Dermis microvascular lymphatic vessel endothelial cell (primary cell): ENCODE measurements around the gene CLCN2. TPM values are rescaled to one million over a fixed set of nuclear protein-coding genes. Genes with fewer than 3 reads are reported as not detected.

ENCODE experiments used
- DNase-seq, 2 donors: peaks; one replicate each; pipeline versions ENCODE4 v3.0.0 to v3.0.0-alpha.2; 2010; ENCODE audit warnings: low read depth in 2 of 2
- total RNA-seq: library from RNA; depleted of rRNA; stranded (reverse); fragments of >200 nt; gene quantifications from 2 replicates; pipeline ENCODE4 v1.2.1, GENCODE V29; 2014

CLCN2 gene
- 2.1 and 2.3 TPM in 2 replicates for total RNA-seq

DNA sequence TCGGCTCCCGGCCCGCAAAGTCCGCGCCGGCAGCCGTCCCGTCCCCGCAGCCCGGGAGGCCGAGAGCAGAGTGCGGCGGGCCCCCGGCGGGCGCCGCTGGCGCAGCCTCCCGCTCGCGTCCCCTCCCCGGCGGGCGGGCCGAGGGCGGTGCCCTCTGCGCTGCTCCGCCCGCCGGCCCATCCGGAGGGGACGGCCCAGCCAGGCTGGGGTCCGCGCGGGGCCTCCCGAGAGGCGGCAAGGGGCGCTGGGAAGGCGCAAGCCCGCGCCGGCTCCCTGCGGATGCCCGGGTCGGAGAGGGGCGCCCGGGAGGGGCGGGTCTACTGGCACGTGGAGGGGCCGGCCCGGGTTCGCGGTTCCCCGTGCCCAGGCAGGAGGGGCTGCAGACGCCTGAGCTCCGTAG lies at the start of gene CLCN2, which contains the start of gene POLR2H:
Gene CLCN2, minus strand, starts transcription at position 74 of the 400 bp plus-strand sequence. CDS start 126 bp downstream, outside the sequence.
Gene POLR2H, plus strand, starts transcription at position 179 of the 400 bp plus-strand sequence. CDS start 1,783 bp downstream, outside the sequence.
- DNase-seq, result peak in 1 of 2 donors; percentile 61

DNA sequence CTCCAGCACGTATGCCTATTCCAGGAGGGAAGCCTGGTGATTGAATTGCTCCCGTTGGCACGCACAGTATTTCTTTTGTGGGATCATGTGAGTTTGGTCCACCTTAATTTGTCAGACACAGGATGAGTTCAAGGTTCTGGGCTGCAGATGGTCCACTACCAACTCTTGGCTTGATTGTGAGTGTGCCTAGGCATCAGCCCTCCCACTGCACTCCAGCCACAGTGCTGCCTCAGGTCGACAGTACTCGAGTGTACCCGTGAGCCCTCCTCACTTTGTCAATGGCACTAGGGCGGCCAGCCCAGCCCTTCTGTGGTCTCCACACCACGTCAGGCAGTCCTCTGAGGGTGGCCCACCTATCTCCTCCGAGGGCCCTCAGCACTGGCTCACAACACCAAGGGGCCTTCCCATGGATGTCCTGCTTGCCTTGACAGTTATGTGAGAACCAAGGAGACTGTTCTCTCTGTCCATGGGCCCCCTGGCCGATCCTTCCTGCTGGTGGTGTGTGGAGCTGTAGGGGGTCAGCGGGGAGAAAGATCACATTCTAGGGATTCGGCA lies 48.6 kb upstream of the CLCN2 start:
- no peak for DNase-seq

DNA sequence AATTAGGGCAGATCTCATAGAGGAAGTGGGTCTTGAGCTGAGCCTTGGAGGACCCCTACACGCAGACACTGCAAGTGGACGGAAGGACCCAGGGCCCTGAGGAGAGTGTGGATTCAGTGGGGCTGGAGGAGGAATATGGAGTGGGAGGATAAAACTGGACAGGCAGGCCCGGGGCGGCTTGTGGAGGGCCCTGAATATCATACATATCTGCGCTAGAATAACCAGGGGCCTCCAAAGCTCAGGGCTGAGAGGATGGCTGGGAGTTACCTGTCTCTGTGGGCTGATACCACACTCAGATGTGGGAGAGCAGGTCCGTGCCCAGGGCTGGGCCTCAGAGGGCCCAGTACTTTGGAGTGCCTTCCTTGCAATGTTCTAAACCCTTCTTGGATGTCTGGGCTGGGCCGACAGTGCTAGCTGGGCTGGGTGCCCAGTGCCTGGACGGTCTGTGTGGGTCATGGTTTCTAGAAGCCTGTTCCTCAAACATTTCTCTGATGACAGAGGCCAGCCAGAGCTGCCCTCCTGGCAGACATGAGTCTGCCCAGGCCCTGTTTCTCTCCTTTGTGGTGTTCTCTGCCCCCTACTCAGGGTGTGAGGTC lies 48.0 kb upstream of the CLCN2 start:
- DNase-seq, result no peak

DNA sequence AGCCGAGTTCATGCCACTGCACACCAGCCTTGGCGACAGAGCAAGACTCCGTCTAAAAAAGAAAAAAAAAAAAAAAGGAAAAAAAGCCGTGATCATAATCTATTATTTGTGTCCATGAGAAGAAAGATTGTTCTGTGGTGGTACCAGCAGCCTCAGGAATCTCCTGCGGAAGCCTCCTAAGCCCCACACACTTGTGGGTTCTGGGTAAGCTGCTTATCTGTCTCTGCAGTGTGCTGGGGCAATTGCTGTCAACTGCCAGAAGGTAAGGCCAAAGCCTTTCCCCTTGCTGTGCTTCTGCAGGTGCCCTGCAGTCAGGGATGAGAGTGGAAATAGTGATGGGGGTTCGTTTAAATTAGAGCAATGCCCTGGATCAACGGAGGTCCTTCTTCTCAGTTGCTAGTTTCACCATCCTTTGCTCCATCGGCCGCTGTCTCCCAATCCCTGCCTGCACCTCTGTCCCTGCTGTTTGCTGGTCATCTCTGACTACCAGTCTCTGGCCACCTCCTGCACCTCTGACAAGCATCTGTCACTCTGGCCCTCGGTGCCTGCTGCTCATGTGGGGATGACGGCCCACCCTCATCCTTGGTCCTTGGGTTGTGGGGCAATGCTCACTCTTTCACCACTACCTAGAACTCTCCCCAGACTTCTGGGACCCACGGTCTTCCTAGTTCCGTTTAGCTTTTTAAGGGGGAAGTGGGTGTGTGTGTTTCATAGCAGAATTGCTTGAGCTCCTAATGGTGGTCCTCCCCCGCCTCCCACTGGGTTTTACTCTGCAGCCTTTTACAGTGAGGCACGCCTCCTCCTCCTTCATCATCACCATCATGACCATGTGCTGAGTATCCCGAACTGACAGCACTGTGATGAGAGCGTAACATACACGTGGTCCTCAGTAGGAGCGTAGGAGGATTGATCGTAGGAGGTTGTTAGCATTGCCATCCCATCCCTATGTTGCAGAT lies 43.9 kb upstream of the CLCN2 start:
- DNase-seq, result no peak

DNA sequence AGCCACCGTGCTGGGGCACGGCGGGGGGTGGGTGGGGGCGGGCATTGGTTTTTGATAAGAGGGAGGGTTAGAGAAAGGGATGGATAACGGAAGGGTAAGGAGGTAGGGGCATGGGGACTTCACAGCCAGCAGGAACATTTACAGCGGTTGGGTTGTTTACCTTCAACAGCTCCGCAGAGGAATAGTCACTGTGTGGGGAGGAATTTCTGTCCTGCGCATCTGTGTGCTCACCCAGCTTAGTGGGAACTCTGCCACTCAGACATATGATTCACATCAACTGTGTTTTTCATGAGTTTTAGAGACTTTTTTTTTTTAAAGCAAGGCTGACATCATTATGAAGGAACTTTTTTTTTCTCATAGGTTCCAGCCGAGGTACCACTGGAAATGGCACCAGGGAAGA lies 38.0 kb upstream of the CLCN2 start:
- DNase-seq, result peak in 1 of 2 donors; percentile 19

DNA sequence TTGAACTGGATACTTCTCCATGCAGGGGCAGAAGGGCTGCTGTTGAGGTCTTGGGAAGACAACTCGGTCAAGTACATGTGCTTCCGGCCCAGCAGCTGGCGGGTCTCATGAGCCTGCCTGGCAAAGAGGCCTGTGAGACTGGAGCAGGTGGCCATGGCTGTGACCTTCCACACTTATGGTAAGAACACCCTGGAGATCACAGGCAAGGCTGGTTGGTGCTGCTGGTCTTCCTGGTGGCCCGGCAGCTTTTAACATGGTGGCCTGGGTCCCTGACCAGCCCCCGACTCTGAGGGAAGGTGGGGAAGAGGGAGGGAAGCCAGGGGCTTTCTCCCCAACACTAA lies 33.9 kb upstream of the CLCN2 start:
- DNase-seq, result no peak

DNA sequence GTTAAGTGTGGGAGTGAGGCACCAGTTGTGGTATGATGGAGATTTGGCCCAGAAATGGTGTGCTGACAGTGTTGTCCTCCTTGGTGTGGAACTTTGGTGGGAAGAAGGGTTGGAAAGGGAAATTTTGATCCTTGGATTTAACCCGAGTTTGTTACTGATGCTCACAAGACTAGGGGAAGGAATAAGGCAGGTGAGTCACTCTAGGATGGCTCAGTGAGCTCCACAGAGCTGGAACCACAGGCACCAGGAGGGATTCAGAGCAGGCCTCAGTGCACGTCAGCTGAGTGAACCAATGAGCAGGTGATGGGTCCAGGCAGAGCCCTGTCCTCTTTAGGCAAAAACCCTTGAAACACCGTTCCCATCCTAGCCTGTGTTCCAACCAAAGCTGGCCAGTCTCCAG lies 29.9 kb upstream of the CLCN2 start:
- DNase-seq, result no peak

DNA sequence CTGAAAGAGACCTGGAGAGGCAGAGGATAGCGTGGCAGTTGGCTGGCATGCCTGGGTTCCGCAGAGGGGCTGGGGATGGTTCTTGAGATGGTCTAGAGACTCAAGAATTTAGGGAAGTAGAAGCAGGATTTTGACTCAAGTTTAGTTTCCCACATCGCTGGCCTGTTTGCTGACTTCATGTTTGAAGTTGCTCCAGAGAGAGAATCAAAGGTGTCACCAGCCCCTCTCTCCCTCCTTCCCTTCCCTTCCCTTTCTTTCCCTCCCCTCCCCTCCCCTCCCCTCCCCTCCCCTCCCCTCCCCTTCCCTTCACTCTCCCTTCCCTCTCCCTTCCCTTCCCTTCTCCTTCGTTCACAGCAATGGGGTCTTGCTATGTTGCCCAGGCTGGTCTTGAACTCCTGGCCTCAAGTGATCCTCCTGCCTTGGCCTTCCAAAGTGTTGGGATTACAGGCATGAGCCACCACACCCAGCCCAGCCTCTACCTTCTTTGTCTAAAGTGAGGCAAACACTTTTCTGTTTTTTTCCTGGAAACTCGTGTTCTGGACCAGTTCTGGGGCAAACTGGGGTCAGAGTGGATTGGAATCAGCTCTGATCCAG lies 28.6 kb upstream of the CLCN2 start:
- DNase-seq, result no peak

DNA sequence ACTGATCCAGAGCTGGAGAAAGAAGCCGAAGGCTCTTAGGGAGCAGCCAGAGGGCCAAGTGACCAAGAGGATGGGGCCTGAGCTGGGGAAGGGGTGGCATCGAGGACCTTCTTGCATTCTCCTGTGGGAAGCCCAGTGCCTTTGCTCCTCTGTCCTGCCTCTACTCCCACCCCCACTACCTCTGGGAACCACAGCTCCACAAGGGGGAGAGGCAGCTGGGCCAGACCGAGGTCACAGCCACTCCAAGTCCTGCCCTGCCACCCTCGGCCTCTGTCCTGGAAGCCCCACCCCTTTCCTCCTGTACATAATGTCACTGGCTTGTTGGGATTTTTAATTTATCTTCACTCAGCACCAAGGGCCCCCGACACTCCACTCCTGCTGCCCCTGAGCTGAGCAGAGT lies 28.0 kb upstream of the CLCN2 start:
- no peak for DNase-seq

DNA sequence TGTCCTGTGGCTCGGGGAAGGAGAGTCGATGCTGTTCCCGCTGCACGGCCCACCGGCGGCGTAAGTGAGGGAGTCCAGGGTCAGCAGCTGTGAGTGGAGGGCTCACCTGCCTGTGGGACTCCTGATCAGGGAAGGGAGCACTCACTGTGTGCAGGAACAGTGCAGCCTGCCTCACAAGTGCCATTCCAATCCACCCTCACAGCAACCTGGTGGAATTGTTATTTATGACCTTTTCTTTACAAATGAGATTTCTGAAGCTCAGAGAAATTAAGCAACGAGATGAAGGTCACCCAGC lies 27.5 kb upstream of the CLCN2 start:
- no peak for DNase-seq

DNA sequence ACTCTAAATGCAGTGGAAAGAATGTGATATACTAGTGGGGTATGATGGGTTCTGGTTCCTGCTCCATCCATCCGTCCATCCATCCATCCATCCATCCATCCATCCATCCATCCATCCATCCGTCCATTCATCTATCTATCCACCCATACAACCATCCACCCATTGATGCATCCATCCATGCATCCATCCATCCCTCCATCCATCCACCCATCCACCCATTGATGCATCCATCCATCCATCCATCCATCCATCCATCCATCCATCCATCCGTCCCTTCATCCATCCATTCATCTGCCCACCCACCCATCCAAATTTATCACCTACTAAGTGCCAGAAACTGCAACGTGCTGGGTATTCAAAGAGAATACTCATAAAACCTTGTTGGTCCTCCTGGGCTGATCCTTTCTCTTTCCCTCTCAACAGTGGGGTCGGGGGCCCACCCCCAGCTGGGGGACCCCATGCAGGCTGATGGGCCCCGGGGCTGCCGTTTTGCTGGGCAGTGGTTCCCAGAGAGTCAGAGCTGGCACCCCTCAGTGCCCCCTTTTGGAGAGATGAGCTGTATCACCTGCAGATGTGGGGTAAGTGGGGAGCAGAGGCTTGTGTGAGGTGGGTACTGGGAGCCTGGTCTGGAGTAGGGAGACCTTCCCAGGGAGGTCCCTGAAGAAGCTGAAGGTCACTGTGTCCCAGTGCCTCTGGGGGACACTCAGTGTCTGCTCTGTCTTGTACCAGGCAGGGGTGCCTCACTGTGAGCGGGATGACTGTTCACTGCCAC lies 26.9 kb upstream of the CLCN2 start:
- DNase-seq, result no peak

DNA sequence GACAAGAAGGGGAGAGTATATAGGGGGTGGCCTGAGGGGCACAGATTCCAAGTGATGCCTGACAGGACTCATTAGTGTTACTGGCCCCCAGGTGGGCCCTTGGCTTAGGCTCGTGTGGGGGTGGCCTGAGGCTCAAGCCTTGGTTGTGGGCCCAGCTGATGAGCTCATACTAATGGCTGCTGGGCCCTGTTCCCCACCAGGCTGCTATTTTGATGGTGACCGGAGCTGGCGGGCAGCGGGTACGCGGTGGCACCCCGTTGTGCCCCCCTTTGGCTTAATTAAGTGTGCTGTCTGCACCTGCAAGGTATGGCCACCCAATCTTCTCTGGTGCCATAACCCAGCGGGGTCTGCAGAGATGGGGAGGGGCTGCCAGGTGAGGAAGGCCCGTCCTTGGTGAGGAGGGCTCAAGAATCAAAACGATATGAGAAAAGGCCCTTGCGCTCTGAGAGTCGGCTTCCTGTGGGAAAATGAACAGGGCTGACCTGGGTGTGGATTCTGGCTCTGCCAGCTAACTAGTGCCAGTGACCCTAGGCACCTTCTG lies 25.8 kb upstream of the CLCN2 start:
- DNase-seq, result no peak

DNA sequence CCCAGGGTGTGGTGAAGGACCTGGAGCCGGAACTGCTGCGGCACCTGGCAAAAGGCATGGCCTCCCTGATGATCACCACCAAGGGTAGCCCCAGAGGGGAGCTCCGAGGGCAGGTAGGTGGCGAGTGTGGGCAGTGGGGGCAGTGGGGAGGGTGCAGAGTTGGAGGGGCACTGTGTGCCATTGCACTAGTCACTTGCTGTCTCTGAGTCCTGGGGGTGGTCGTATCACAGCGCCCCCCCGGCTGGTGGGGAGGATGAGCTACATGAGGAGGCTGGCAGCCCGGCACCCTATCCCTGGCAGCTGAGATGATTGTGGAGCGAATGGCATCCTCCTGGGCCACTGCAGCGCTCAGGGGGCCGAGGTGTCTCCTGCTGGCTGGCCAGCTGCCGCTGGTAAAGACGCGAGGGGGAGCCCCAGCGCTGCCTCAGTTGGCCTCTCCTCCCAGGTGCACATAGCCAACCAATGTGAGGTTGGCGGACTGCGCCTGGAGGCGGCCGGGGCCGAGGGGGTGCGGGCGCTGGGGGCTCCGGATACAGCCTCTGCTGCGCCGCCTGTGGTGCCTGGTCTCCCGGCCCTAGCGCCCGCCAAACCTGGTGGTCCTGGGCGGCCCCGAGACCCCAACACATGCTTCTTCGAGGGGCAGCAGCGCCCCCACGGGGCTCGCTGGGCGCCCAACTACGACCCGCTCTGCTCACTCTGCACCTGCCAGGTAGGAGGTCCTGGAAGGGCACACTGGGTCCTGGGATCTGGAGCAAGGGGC lies 24.8 kb upstream of the CLCN2 start:
- DNase-seq, result no peak

DNA sequence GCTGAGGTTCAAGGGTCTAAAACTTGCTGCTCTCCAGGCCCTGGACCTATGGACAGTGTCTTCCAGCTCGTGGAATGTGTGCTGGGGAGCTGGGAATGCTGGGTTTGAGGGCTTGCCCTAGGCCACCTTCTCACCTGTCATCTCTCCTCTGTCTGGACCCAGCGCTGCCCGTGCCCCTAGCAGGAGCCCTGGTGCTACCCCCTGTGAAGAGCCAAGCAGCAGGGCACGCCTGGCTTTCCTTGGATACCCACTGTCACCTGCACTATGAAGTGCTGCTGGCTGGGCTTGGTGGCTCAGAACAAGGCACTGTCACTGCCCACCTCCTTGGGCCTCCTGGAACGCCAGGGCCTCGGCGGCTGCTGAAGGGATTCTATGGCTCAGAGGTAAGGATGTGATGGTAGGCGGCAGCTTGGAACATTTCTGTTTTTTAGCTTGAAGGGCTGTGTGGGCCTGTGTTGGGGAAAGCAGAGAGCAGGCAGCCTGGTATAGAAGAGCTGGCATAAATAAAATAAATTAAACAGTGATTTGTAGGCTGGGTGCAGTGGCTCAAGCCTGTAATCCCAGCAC lies 23.5 kb upstream of the CLCN2 start:
- no peak for DNase-seq

DNA sequence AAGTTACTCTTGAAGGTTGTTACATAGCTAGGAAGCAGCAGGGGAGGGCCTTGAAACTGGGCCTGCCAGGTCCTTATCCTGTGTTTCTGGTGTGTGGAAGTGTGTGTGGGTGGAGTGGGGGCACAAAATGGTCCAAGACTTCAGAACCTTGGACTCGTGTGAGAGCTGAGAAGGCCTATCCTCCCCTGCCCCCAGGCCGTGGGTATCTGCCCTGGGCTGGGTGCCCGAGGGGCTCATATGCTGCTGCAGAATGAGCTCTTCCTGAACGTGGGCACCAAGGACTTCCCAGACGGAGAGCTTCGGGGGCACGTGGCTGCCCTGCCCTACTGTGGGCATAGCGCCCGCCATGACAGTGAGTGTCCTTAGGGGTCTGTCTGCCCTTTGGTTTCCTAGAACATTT lies 22.9 kb upstream of the CLCN2 start:
- DNase-seq, result no peak

DNA sequence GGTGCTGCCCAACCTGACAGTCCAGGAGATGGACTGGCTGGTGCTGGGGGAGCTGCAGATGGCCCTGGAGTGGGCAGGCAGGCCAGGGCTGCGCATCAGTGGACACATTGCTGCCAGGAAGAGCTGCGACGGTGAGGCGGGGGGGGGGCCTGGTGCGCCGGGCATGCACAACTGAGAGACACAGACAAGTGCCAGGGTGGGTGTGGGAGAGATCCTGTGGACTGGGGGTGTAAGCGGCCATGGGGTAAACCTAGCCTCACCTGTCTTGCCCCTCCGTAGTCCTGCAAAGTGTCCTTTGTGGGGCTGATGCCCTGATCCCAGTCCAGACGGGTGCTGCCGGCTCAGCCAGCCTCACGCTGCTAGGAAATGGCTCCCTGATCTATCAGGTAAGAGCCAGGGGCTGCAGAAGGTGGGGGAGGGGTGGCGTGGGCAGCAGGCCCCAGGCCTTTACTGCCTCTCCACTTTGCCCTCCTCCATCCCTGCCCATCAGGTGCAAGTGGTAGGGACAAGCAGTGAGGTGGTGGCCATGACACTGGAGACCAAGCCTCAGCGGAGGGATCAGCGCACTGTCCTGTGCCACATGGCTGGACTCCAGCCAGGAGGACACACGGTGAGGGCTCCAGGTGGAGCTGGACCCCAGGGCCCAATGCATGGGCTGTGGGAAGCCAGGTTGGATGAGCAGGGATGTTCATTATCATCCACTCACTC lies 21.8 kb upstream of the CLCN2 start:
- DNase-seq, result no peak

DNA sequence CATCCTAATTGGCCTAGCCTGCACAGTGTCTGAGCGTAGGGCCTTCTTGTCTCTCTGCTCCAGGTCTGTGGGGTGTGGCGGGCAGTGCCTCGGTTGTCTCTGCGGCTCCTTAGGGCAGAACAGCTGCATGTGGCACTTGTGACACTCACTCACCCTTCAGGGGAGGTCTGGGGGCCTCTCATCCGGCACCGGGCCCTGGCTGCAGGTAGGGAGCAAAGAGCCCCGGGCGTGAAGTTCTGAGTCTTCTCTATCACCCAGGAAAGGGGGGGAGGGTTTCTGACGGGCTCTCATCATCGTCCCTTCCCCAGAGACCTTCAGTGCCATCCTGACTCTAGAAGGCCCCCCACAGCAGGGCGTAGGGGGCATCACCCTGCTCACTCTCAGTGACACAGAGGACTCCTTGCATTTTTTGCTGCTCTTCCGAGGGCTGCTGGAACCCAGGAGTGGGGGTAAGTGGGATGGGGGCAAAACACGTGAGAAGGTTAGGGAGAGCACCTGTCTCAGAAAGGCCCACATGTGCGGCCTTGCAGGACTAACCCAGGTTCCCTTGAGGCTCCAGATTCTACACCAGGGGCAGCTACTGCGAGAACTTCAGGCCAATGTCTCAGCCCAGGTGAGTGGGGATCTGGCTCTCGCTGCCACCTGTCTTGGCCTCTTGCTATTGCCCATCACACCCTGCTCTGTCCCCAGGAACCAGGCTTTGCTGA lies 21.1 kb upstream of the CLCN2 start:
- no peak for DNase-seq

DNA sequence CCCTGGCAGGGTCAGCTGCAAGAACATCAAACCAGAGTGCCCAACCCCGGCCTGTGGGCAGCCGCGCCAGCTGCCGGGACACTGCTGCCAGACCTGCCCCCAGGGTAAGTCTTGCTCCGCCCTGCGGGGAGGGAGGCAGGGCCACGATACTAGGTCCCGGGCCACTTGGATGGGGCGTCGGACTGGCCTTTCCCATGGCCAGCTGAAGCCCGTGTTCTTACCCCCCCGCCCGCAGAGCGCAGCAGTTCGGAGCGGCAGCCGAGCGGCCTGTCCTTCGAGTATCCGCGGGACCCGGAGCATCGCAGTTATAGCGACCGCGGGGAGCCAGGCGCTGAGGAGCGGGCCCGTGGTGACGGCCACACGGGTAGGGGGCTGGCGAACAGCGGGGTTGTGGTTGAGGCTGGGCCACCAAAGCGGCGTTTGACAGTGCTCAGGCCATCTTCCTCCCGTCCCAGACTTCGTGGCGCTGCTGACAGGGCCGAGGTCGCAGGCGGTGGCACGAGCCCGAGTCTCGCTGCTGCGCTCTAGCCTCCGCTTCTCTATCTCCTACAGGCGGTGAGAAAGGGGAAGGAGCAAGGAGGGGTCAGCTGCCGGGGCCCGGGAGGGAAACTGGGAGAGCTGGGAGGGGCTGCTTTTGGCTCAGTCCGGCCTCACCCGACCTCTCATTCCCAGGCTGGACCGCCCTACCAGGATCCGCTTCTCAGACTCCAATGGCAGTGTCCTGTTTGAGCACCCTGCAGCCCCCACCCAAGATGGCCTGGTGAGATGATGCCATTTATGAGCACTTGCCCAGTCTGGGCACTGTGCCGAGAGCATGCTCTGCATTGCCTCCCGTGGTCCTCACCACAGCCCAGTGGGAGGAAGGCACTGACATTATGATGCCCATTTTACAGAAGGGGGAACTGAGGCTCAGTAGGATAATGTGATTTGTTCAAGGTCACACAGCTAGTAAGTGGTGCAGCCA lies 20.1 kb upstream of the CLCN2 start:
- no peak for DNase-seq
